Smooth muscle cell (in vitro differentiated cells): Measurements from ENCODE around the gene ELL3. TPM values are rescaled to one million over a fixed set of nuclear protein-coding genes. Genes with fewer than 3 reads are reported as not detected.

ENCODE experiments used
- DNase-seq: peaks from one replicate; lab custom pipeline; 2025; ENCODE audit not compliant: unreplicated experiment; lab: John Stamatoyannopoulos, UW
- H2AFZ ChIP-seq: fragments of 200-600 bp; sonication (generic); 2 replicates; pipeline ENCODE4 v1.6.0; 2016; ENCODE audit warnings: antibody characterized with exemption, low read depth, mild to moderate bottlenecking
- H3F3A ChIP-seq: fragments of 200-600 bp; sonication (generic); 2 replicates; pipeline ENCODE4 v1.6.0; 2017; ENCODE audit warnings: antibody characterized with exemption, low read depth
- H3K27ac ChIP-seq: fragments of 200-600 bp; sonication (generic); 2 replicates; pipeline ENCODE4 v1.5.1; 2016; ENCODE audit warnings: low read depth, mild to moderate bottlenecking
- H3K27me3 ChIP-seq: fragments of 200-600 bp; sonication (generic); 2 replicates; pipeline ENCODE4 v1.6.1; 2016; ENCODE audit warnings: low read depth, mild to moderate bottlenecking
- H3K36me3 ChIP-seq: fragments of 200-600 bp; sonication (generic); 2 replicates; pipeline ENCODE4 v1.5.1; 2016; ENCODE audit warnings: low read depth
- H3K4me1 ChIP-seq: fragments of 200-600 bp; sonication (generic); 2 replicates; pipeline ENCODE4 v1.5.1; 2016; ENCODE audit warnings: low read depth
- H3K4me2 ChIP-seq: fragments of 200-600 bp; sonication (generic); 2 replicates; pipeline ENCODE4 v1.6.0; 2016; ENCODE audit warnings: mild to moderate bottlenecking
- H3K4me3 ChIP-seq: fragments of 200-600 bp; sonication (generic); 2 replicates; pipeline ENCODE4 v1.5.1; 2016; ENCODE audit warnings: mild to moderate bottlenecking
- H3K79me2 ChIP-seq: fragments of 200-600 bp; sonication (generic); 2 replicates; pipeline ENCODE4 v1.6.0; 2016; ENCODE audit warnings: low read depth, mild to moderate bottlenecking
- H3K9ac ChIP-seq: fragments of 200-600 bp; sonication (generic); 2 replicates; pipeline ENCODE4 v1.6.0; 2016; ENCODE audit warnings: low read depth
- H3K9me3 ChIP-seq: fragments of 200-600 bp; sonication (generic); replicated peaks from 2 replicates; pipeline ENCODE4 v1.5.1; 2016; ENCODE audit warnings: low read depth
- H4K20me1 ChIP-seq: fragments of 200-600 bp; sonication (generic); 2 replicates; pipeline ENCODE4 v1.6.0; 2016; ENCODE audit warnings: low read depth
- CTCF ChIP-seq: fragments of 200-600 bp; sonication (generic); IDR thresholded peaks from 2 replicates; pipeline ENCODE4 v1.5.1; 2017; ENCODE audit warnings: borderline replicate concordance, mild to moderate bottlenecking, antibody characterized with exemption; ENCODE audit not compliant: insufficient read depth, poor library complexity, severe bottlenecking
- WGBS: methylation state at CpG from one replicate; pipeline ENCODE4 v1.1.7; 2016; ENCODE audit warnings: low lambda C conversion rate; 5-methylcytosine and 5-hydroxymethylcytosine counted together
- polyA plus RNA-seq: library from polyadenylated mRNA; unstranded; fragments of >200 nt; fragmentation: Nextera tagmentation; extraction: Ambion mirVana; gene quantifications from 2 replicates; pipeline ENCODE4 v1.2.1, GENCODE V29; 2016
- total RNA-seq: library from RNA; depleted of rRNA; stranded (reverse); fragments of >200 nt; gene quantifications from 2 replicates; pipeline ENCODE4 v1.2.3, GENCODE V29; 2014

The ELL3 gene
- total and polyA plus RNA-seq, 2 experiments from 2014 or later: 0.25 to 1.1 TPM

- H3K79me2 ChIP-seq: no peaks in the 10 kb centered on the region
- peak; percentile 54 for TF ChIP-seq CTCF
- peak overlapping the region; percentile 61 for H2AFZ ChIP-seq
- peaks cover under 1% of the 10 kb centered on the region for H3K36me3 ChIP-seq
- H3K27me3 ChIP-seq: no peaks in the 10 kb centered on the region
- H3F3A ChIP-seq: peaks cover 28% of the 10 kb centered on the region
- peak overlapping the region; percentile 88 for H3K4me2 ChIP-seq
- peaks cover 9% of the 10 kb centered on the region for H4K20me1 ChIP-seq
- peak overlapping the region; percentile 14 for H3K27ac ChIP-seq
- H3K4me1 ChIP-seq: peaks cover 4% of the 10 kb centered on the region
- H3K9ac ChIP-seq: peak overlapping the region; percentile 18
- WGBS: 4% methylated on average over 31 of the region's 31 CpGs
- H3K4me3 ChIP-seq: peak overlapping the region; percentile 67
- DNase-seq: peak; percentile 55
- no peaks in the 10 kb centered on the region for H3K9me3 ChIP-seq
These were observed 625 bp upstream of the ELL3 start for GRCh38 chr15:43777267-43777914.

- TF ChIP-seq CTCF: no peak
- peak overlapping the region; percentile 67 for H3K4me3 ChIP-seq
- H3K9me3 ChIP-seq: no peaks in the 10 kb centered on the region
- peak overlapping the region; percentile 88 for H3K4me2 ChIP-seq
- peaks cover 19% of the 10 kb centered on the region for H4K20me1 ChIP-seq
- H3K4me1 ChIP-seq: peaks cover 4% of the 10 kb centered on the region
- DNase-seq: no peak
- H3K79me2 ChIP-seq: no peaks in the 10 kb centered on the region
- no peak overlapping the region for H2AFZ ChIP-seq
- H3K27ac ChIP-seq: no peak overlapping the region
- peaks cover 39% of the 10 kb centered on the region for H3F3A ChIP-seq
- peaks cover 12% of the 10 kb centered on the region for H3K36me3 ChIP-seq
- no peak overlapping the region for H3K9ac ChIP-seq
- WGBS: 5% methylated on average over 35 of the region's 35 CpGs
- H3K27me3 ChIP-seq: no peaks in the 10 kb centered on the region
These were observed 557 bp downstream of the ELL3 start for GRCh38 chr15:43776101-43776717.

GRCh38 chr15:43775411-43775965, 1.3 kb downstream of the ELL3 start:
- H3K4me3 ChIP-seq: peak overlapping the region; percentile 67
- no peak overlapping the region for H3K9ac ChIP-seq
- DNase-seq: no peak
- peaks cover 20% of the 10 kb centered on the region for H3K36me3 ChIP-seq
- peaks cover 26% of the 10 kb centered on the region for H4K20me1 ChIP-seq
- H3K4me1 ChIP-seq: peaks cover 4% of the 10 kb centered on the region
- peaks cover 45% of the 10 kb centered on the region for H3F3A ChIP-seq
- no peaks in the 10 kb centered on the region for H3K27me3 ChIP-seq
- no peak overlapping the region for H2AFZ ChIP-seq
- no peak overlapping the region for H3K4me2 ChIP-seq
- TF ChIP-seq CTCF: no peak
- no peaks in the 10 kb centered on the region for H3K79me2 ChIP-seq
- no peaks in the 10 kb centered on the region for H3K9me3 ChIP-seq
- no peak overlapping the region for H3K27ac ChIP-seq
- WGBS: 95% methylated on average over 1 of the region's 1 CpG
